IPS-NIHi7 (cell line): Measurements from ENCODE around the gene PPP1R9A.

Experiments used
- DNase-seq: peaks from one replicate; pipeline ENCODE4 v3.0.0; 2012; ENCODE audit warnings: mixed read lengths; ENCODE audit errors: extremely low spot score

Gene PPP1R9A

DNA sequence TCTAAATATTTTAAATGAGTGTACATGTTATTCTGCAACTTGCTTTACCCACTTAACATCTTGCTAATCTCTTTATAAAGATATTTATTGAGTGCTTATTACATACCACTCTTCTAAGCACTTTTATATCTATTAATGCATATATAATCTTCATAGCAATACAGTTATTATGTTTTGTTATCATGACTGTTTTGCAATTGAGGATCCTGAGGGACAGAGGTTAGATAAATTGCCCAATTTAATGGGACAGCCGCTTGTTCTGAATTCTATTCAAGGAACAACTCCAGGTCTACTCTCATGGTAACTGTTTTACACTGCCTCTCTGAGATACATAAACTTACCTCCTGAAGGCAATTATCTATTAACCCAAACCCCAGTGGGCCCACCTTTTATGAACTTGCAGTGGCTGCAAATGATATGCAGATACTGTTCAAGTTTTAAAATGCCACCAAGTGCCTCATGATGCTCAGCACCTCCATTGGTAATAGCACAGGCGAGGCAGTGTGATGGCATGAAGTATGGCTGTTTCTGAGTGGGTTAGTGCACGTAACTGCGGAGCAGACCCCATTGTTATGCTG, 356.5 kb downstream of the PPP1R9A start:
- no peak for DNase-seq

GRCh38 chr7:95264363-95264891, 357.0 kb downstream of the PPP1R9A start:
- no peak for DNase-seq

DNA sequence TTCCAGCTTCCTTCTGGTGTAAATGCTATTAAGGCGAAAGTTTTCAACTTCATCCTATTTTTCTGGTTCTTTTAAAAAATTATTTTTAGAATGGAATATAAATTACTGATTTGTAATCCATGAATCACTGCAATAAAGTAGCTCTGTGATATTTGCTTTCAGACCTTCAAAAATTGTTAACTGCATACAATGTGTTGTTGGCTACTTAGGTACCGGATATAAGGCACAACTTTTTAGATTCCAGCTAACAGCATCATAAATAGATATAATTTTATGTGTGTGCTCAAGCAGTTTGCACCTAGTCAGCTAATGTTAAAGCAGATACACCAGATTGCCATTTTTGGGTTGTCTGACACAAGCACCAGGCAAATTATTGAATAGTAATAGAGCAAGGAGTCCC, 358.2 kb downstream of the PPP1R9A start:
- no peak for DNase-seq

DNA sequence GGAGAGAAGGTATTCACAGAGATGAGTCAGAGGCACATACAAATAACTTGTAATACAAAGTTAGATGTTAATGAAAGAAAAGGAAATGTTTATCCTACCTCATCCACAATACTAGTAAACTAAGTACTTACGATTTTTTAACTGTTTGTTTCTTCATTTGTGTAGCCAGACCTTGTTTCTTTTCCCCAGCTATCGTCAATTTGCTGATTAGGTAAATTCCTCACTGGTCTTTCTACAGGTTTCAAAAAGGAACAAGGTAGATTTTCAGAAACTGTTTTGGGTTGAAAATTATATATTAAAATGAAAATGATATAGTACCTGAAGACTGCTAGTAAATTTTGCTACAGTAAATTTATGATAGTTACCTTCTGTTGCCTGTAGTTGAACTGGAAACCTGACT, 360.4 kb downstream of the PPP1R9A start:
- DNase-seq: no peak

DNA sequence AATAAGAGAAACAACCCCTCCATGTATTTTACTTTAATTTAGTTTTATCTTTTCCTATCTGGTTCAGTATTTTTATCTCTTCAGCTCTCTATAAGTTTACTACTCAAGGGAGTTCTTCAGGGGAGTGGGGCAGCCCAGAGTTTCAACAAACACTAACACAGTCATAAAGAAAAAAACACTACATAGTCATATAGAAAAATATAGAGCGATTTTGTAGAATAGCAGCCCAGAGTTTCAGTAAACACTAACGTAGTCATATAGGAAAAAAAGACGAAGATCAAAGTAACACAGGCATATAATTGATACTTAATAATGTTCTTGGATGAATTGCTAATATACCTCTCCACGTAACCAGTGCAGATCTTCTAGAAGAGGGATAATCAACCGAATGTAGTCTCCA, 362.2 kb downstream of the PPP1R9A start:
- no peak for DNase-seq

- no peak for DNase-seq
Measured at GRCh38 chr7:95276114-95276513, 368.7 kb downstream of the PPP1R9A start.

DNA sequence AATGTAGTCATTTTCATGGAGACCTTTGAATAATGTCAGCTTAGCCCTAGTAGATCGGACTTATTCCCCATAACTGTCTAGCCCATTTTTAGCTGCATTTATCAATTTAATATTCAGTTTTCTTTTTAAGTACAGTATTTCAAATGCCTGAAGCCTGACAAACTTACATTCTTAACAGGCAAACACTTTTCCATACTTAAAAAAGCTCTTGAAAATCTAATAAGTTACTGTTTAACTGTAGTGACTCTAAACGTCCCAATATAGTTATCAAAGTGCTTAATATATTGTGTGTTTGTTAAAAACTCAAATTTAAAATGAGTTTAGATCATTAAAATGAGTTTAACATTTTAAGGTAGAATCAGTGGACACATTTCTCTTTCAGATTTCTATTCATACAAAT, 372.0 kb downstream of the PPP1R9A start:
- no peak for DNase-seq

DNA sequence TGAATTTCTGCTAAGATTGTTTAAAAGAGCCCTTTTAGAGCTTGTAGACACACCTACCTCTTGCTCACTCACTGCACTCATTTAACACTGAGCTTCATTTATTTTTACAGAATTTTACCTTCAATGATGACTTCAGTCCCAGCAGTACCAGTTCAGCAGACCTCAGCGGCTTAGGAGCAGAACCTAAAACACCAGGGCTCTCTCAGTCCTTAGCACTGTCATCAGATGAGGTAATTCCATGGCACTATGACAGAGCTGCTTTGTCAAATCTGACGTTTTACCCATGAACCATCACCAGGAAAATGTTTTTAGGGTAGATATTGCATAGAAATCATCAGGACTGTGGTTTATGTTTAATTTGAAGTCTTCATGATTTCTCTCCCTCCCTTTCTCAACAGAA, 378.7 kb downstream of the PPP1R9A start:
- DNase-seq: no peak

DNA sequence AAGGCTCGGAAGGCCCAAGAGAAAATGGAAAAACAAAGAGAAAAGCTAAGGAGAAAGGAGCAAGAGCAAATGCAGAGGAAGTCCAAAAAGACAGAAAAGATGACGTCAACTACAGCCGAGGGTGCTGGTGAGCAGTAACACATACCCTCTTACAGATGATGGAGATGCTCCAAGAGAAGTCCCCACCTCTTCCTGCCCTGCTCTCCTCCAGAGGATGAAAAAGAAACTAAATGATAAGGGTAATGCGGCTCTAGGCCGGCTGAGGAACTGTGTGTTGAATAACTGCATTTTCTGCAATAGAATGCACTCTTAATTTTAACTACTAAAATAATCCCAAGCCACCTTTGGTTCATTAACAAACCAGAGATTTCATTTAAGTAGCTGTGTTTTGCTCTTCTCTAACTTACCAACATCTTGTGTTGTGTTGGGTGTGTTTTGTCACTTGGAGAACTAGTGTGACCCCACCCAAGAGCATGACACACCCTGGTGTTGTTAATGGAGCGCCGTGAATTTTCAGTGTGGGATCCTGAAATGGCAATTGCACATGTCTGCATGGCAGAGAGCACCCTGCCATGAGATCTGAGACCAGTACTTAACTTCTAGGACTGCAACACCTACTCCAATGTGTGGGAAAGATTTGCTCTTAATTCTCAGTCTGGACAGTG, 382.9 kb downstream of the PPP1R9A start:
- DNase-seq: no peak

DNA sequence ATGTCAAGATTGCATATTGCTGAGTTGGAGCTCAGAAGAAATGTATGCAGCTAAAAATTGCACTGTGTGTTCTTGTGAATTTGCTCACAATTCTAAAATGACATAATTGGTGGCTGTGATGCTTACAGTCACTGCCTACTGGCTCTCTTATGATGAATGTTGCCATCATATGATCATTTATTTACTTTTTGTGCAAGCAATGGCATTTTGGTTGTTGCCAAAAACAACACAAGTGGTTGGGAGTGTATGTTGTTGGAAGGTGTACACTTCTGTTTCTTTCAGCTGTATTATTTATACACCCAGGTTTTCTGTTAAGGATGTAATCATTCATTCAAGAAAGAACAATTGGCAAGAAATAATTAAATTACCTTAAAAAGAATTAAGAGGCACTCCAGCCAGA, 388.0 kb downstream of the PPP1R9A start:
- DNase-seq: no peak

DNA sequence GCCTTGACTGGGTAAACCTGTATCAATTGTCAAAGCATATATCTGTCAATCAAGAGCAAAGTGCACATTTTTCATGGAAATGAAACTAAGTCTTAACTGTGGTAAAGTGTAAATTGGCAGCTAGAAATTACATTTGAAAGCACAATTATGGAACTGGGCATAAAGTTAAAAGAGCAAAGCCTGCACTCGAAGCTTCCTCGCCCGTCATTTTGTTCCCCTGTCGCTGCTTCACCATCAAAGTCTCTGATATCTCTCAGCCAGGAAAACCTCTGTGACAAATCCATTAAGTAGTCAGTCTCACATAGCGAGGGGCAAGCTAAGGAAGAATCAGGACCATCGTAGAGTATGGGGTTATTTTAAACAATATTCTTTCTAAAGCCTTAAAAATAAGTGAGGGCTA, 389.1 kb downstream of the PPP1R9A start:
- DNase-seq: no peak

DNA sequence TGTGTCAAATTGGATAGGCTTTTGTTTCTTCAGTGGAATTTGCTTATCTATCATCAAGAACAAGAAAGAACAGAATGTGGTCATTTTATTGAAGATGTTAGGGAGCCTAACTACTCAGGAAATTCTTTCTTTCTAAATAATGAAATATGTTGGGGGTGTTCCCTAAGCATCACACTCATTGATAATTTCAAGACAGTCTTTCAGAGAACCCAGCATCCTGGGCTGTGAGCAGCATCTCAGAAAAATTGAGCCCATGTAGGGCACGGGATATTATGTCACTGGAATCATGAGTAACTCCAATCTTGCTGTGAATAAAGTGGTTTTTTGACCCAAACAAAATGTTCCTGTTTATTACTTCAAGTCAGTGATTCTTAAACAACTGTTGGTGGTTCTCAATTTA, 389.6 kb downstream of the PPP1R9A start:
- DNase-seq: no peak

DNA sequence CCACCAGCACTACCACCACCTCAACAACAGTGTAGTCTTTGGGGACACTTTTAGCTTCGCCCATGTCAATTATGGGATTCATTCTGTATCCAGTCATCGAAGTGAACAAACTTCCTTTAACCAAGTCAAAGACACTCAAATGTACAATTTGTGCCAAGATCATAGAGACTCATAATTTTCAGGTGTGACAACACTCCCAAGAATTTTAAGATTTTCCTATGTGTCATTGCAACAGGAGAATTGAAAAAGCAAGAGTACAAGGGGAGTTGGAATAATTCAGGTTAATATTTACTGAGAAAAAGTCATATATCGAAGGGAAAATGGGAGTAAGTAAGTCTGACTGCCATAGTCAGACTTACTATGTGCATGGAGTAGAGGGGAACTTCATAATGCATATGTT, 390.7 kb downstream of the PPP1R9A start:
- no peak for DNase-seq

DNA sequence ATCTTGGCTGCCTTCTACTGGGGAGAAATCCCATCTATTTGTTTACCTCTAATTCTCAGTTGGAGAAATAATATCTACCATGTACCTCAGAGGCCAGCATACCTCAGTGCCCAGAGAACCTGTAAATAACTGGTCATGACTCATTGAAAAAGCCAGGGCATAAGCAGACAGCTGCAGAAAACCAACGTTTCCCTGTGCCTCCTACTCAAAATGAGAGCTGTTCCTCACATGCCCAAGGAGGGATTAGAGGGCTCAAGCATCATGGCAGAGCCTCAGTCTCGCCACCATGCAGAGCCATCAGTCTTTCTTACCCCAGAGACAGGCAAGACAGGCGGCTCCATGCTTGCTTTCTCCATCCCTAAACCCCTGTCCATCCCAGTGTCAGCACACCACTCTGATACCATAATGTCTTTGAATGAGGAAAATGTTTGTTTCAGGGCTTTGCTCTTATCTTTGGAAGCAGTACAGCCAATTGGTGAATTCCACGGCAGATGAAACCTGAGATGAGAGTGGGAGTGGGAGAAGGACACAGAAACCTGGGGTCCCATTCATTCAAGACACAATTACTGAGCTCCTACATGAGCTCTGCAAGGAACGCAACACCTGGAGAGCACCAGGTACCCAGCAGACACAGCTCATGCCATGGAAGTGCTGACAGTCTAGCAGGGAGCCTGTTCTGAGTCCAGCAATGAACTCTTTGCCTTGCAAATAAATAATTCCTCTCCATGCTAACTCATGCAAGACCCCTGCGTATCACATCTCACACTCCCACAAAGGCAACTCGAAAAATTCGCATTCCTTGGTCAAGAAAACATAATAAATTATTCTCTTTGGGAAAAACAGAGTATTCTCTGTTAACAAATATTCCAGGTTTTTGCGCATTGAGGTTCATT, 395.9 kb downstream of the PPP1R9A start:
- DNase-seq: no peak

GRCh38 chr7:95304990-95305389, 397.6 kb downstream of the PPP1R9A start:
- DNase-seq: no peak

DNA sequence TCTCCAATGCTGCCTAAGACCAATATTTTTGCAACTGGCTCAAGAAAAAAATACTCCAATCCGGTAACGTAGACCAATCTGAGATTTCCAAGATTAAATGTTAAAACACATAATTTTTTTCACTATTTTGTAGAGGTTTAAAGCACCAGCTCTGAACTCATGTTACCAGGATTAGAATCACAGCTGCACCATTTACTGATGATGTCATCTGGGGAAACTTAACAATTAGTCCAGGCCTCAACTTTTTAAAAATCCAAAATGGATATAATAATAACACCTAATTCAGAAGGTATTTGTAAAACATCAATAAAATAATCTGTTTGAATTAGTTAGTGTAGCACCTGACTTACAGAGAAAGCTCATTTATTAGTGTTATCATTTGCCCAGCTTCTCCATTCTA, 402.6 kb downstream of the PPP1R9A start:
- no peak for DNase-seq

DNA sequence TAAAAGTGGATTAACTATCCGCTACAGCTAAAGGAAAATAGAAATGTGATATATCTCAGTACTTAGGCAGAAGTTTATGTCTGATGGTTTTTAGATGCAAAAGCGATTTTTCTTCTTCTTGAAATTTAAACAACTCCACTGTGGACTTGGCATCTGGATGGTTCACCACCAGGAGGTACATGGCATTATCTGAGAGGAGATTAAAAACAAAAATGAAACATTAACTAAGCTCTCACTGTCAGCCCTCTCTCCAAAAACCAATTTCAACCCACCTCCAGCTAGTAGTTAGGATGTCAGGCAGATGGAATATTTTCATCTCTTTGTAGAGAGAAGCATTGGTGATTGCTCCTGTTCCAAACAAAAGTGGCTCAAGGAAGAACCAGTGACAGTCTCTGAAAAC, 404.0 kb downstream of the PPP1R9A start:
- no peak for DNase-seq

DNA sequence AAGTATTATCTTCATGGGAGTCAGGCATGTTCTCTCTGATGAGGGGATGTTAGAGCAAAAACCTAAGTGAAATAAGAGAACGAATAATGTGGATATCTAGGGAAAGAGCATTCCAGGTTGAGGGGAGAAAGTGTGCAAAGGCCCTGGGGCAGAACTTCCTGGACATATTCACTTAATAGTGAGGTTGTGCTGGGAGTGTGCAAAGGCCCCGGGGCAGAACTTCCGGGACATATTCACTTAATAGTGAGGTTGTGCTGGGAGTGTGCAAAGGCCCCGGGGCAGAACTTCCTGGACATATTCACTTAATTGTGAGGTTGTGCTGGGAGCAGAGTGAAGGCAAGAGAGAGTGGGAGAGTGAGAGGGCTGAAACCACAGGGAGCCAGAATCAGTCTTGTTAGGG, 405.2 kb downstream of the PPP1R9A start:
- no peak for DNase-seq

- no peak for DNase-seq
Measured at GRCh38 chr7:95316588-95316987, 409.2 kb downstream of the PPP1R9A start.

GRCh38 chr7:95317546-95317945, 410.2 kb downstream of the PPP1R9A start:
- no peak for DNase-seq

- DNase-seq: no peak
Measured at GRCh38 chr7:95317966-95318365, 410.6 kb downstream of the PPP1R9A start.

DNA sequence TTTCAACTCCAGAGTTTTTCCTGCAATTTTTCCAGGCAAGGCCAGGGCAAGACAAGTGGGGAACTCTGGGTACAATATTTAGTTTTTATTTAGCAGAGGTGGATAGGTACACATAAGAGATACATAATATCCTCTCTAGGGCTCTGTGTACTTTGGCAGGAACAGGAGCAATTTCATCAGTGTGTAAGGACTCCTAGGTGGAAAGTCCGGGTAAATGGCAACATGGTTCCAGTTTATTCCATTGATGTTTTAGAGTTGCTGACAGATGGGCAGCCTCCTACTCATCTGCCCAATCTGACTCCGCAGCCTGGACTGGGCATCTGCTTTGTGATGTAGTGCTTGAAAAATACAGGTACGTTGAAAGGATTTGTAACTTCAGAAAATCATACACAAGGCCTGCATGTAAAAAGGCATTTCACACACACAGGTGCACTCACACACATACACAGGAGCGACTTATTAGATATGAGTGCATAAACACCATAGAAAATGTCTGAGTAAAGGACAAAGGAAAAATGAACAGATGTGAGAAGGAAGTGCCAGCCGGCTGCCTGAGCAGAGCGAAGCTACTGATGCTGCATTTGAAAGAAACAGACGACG, 411.2 kb downstream of the PPP1R9A start:
- no peak for DNase-seq
